Body of pancreas (tissue), 4 donors: Measurements from ENCODE around the gene DPEP2NB. TPM values are rescaled to one million over a fixed set of nuclear protein-coding genes. Genes with fewer than 3 reads are reported as not detected.
"Not testable (repeated sequence)": the region's sequence is repeated elsewhere in the genome, so short reads cannot be mapped to it uniquely, and the experiment has no call there.

ENCODE experiments used
- ATAC-seq: fragments of 150-250 bp; one replicate; pipeline ENCODE4 v1.9.1; 2016
- DNase-seq, 4 donors: peaks; one replicate each; pipeline ENCODE4 v3.0.0-alpha.2; 2019
- H3K27ac ChIP-seq, 4 donors: fragments of 200-600 bp; sonication (generic); 1 replicate in 3 of 4; 2 replicates in 1 of 4; pipeline versions ENCODE4 v1.5.1 to v1.6.1; 2016 to 2019; ENCODE audit warnings: mild to moderate bottlenecking in 1 of 4, mixed read lengths in 1 of 4, moderate library complexity in 1 of 4
- H3K27me3 ChIP-seq, 2 donors: fragments of 200-600 bp; sonication (generic); one replicate each; pipeline ENCODE4 v1.6.0; 2016; ENCODE audit warnings: mild to moderate bottlenecking in 1 of 2
- H3K36me3 ChIP-seq, 2 donors: fragments of 200-600 bp; sonication (generic); replicated peaks in 1 of 2; 2 replicates each; pipeline ENCODE4 v1.5.1; 2016; ENCODE audit warnings: low read depth in 2 of 2; ENCODE audit not compliant: insufficient read depth in 1 of 2
- H3K4me1 ChIP-seq: fragments of 200-600 bp; sonication (generic); one replicate; pipeline ENCODE4 v1.6.0; 2016
- H3K4me3 ChIP-seq, 2 donors: fragments of 200-600 bp; sonication (generic); 1 replicate in 1 of 2; 2 replicates in 1 of 2; pipeline ENCODE4 v1.5.1; 2016 to 2019
- H3K9me3 ChIP-seq, 3 donors: fragments of 200-600 bp; sonication (generic); 1 replicate in 2 of 3; 2 replicates in 1 of 3; pipeline ENCODE4 v1.5.1; 2016
- CTCF ChIP-seq, 7 experiments: fragments of 450-650 bp in 4 of 7; fragments of 200-600 bp in 3 of 7; sonication (generic) in 3 of 7; IDR thresholded peaks; one replicate each; pipeline ENCODE4 v1.5.1; 2016 to 2019; ENCODE audit warnings: antibody characterized with exemption in 7 of 7
- POLR2A ChIP-seq, 3 donors: fragments of 450-650 bp; IDR thresholded peaks; one replicate each; pipeline ENCODE4 v1.6.1; 2016; ENCODE audit warnings: antibody characterized with exemption in 3 of 3, mild to moderate bottlenecking in 2 of 3
- WGBS, 2 donors: methylation state at CpG; one replicate each; pipeline ENCODE4 v1.1.5; 2017; 5-methylcytosine and 5-hydroxymethylcytosine counted together
- intact Hi-C: fragments of 100-400 bp; cut with DNase I; formaldehyde crosslinking; loops from one replicate; pipeline ENCODE4 v1.15.1; 2023
- total RNA-seq, 2 donors: library from RNA; depleted of rRNA; stranded (reverse); fragments of >200 nt; gene quantifications; one replicate each; pipeline ENCODE4 v1.1.0, GENCODE V29; 2016

The DPEP2NB gene
- total RNA-seq, 2 donors from 2014 or later = not detected

GRCh38 chr16:68031951-68032350 lies 16.2 kb upstream of the DPEP2NB start:
- Histone ChIP-seq H3K36me3 (no peaks in the 10 kb centered on the region), H3K4me1 (no peaks in the 10 kb centered on the region), H3K27ac (no peak overlapping the region), H3K4me3 (no peak overlapping the region), H3K9me3 (no peaks in the 10 kb centered on the region), H3K27me3 (no peaks in the 10 kb centered on the region)
- no peak for TF ChIP-seq CTCF (IDR thresholded peaks at IDR 0.05)
- TF ChIP-seq POLR2A (IDR thresholded peaks at IDR 0.05) = no peak
- intact Hi-C loops = no loop called here
- DNase-seq (no peak), ATAC-seq (no peak)
- WGBS, 2 donors = 94 to 95% methylated on average over 2 of the region's 2 CpGs

- DNase-seq, H3K4me1 ChIP-seq, H3K9me3 ChIP-seq, intact Hi-C loops, H3K36me3 ChIP-seq, H3K4me3 ChIP-seq, H3K27me3 ChIP-seq, H3K27ac ChIP-seq, ATAC-seq: not testable (repeated sequence)
- WGBS, 2 donors = 83 to 86% methylated on average over 6 of the region's 6 CpGs
Observed at GRCh38 chr16:68030108-68030507, 14.4 kb upstream of the DPEP2NB start.

GRCh38 chr16:68028996-68029395 lies 13.3 kb upstream of the DPEP2NB start:
- TF ChIP-seq POLR2A (IDR thresholded peaks at IDR 0.05) (no peak), CTCF (IDR thresholded peaks at IDR 0.05) (no peak)
- no peaks in the 10 kb centered on the region for H3K27me3 ChIP-seq
- no peak for ATAC-seq
- DNase-seq = no peak
- no peak overlapping the region for H3K4me3 ChIP-seq
- H3K36me3 ChIP-seq = no peaks in the 10 kb centered on the region
- H3K9me3 ChIP-seq = no peaks in the 10 kb centered on the region
- peaks cover 3% of the 10 kb centered on the region for H3K4me1 ChIP-seq
- H3K27ac ChIP-seq = no peak overlapping the region
- intact Hi-C loops = no loop called here
- WGBS, 2 donors = 93 to 97% methylated on average over 3 of the region's 3 CpGs

- Histone ChIP-seq H3K27ac (peak within 1 kb of the TSS; percentile 55 to 83 (median 68)), H3K27me3 (no peaks in the 10 kb centered on the region), H3K9me3 (no peaks in the 10 kb centered on the region), H3K4me1 (peaks cover 26% of the 10 kb centered on the region), H3K4me3 (peak within 1 kb of the TSS; percentile 68 to 93), H3K36me3 (no peaks in the 10 kb centered on the region)
- TF ChIP-seq POLR2A (IDR thresholded peaks at IDR 0.05) = peak; percentile 29 to 71 (median 66)
- peak in 2 of 7 experiments; percentile 6 to 20 for TF ChIP-seq CTCF (IDR thresholded peaks at IDR 0.05)
- peak; percentile 90 to 93 (median 93) for DNase-seq
- 0 to 1% methylated on average over 1 to 75 of the region's 84 CpGs for WGBS, 2 donors
- intact Hi-C loops = no loop called here
- peak; percentile 98 for ATAC-seq
Observed at GRCh38 chr16:68022728-68023537, 7.2 kb upstream of the DPEP2NB start, which contains the start of the genes DDX28 and DUS2. TSS of gene DDX28 (minus strand) at chr16:68023232. CDS start at chr16:68023202, 30 bp downstream. TSS of gene DUS2 (plus strand) at chr16:68023284. CDS start at chr16:68038024, 14,740 bp downstream.

GRCh38 chr16:68022278-68022727 lies 6.6 kb upstream of the DPEP2NB start:
- Histone ChIP-seq H3K27ac (peak overlapping the region; percentile 55 to 83 (median 68)), H3K4me3 (peak overlapping the region; percentile 68 to 93), H3K36me3 (no peaks in the 10 kb centered on the region), H3K4me1 (peaks cover 26% of the 10 kb centered on the region), H3K27me3 (no peaks in the 10 kb centered on the region), H3K9me3 (no peaks in the 10 kb centered on the region)
- no peak for ATAC-seq
- TF ChIP-seq CTCF (IDR thresholded peaks at IDR 0.05) = no peak
- no peak for TF ChIP-seq POLR2A (IDR thresholded peaks at IDR 0.05)
- intact Hi-C loops = no loop called here
- 5 to 13% methylated on average over 10 to 19 of the region's 19 CpGs for WGBS, 2 donors
- DNase-seq = peak in 2 of 4 donors; percentile 12 to 14
